Cardiac muscle cell (in vitro differentiated cells and primary cell): Measurements from ENCODE around the gene ACD. TPM values are rescaled to one million over a fixed set of nuclear protein-coding genes. Genes with fewer than 3 reads are reported as not detected.

ENCODE experiments used
- DNase-seq, 2 donors: peaks; one replicate each; pipeline versions ENCODE4 v3.0.0 to v3.0.0-alpha.2; 2010 to 2017; ENCODE audit warnings: low read depth in 1 of 2, low spot score in 1 of 2
- H3K27ac ChIP-seq: fragments of 200-600 bp; sonication (generic); 2 replicates; pipeline ENCODE4 v1.5.1; 2016
- H3K27me3 ChIP-seq: fragments of 200-600 bp; sonication (generic); 2 replicates; pipeline ENCODE4 v1.6.0; 2016; ENCODE audit warnings: control low read depth
- H3K36me3 ChIP-seq: fragments of 200-600 bp; sonication (generic); 2 replicates; pipeline ENCODE4 v1.5.1; 2016; ENCODE audit warnings: control low read depth
- H3K4me1 ChIP-seq: fragments of 200-600 bp; sonication (generic); 2 replicates; pipeline ENCODE4 v1.8.1; 2017; ENCODE audit warnings: low read depth, mild to moderate bottlenecking, mixed run types
- H3K4me3 ChIP-seq: fragments of 200-600 bp; sonication (generic); 2 replicates; pipeline ENCODE4 v1.5.1; 2016; ENCODE audit warnings: mild to moderate bottlenecking
- H3K9me3 ChIP-seq: fragments of 200-600 bp; sonication (generic); 2 replicates; pipeline ENCODE4 v1.5.1; 2017; ENCODE audit warnings: low read depth, mild to moderate bottlenecking, control low read depth
- CTCF ChIP-seq: IDR thresholded peaks from 2 replicates; pipeline ENCODE4 v1.5.1; 2012; ENCODE audit warnings: low read depth, mild to moderate bottlenecking, low read length
- polyA plus RNA-seq: library from polyadenylated mRNA; unstranded; fragments of >200 nt; fragmentation: Nextera tagmentation; extraction: Ambion mirVana; gene quantifications from 2 replicates; pipeline ENCODE4 v1.2.1, GENCODE V29; 2016
- total RNA-seq: library from RNA; depleted of rRNA; stranded (reverse); fragments of >200 nt; gene quantifications from 2 replicates; pipeline ENCODE4 v1.2.3, GENCODE V29; 2016

The ACD gene
- total and polyA plus RNA-seq, 2 experiments from 2014 or later = 17.2 to 31.8 TPM

- Histone ChIP-seq H3K27ac (no peak overlapping the region), H3K4me3 (no peak overlapping the region), H3K9me3 (no peaks in the 10 kb centered on the region), H3K4me1 (no peaks in the 10 kb centered on the region), H3K27me3 (peaks cover 72% of the 10 kb centered on the region), H3K36me3 (no peaks in the 10 kb centered on the region)
- no peak for TF ChIP-seq CTCF
- no peak for DNase-seq
These were observed 44.0 kb upstream of the ACD start for GRCh38 chr16:67704110-67704509.

GRCh38 chr16:67703626-67704025 lies 43.6 kb upstream of the ACD start:
- no peaks in the 10 kb centered on the region for H3K4me1 ChIP-seq
- no peak overlapping the region for H3K27ac ChIP-seq
- H3K9me3 ChIP-seq = no peaks in the 10 kb centered on the region
- no peak overlapping the region for H3K4me3 ChIP-seq
- peaks cover 67% of the 10 kb centered on the region for H3K27me3 ChIP-seq
- DNase-seq = no peak
- no peak for TF ChIP-seq CTCF
- no peaks in the 10 kb centered on the region for H3K36me3 ChIP-seq

GRCh38 chr16:67702130-67702529 lies 42.1 kb upstream of the ACD start:
- Histone ChIP-seq H3K4me1 (no peaks in the 10 kb centered on the region), H3K36me3 (no peaks in the 10 kb centered on the region), H3K27me3 (peaks cover 68% of the 10 kb centered on the region), H3K27ac (no peak overlapping the region), H3K9me3 (no peaks in the 10 kb centered on the region), H3K4me3 (no peak overlapping the region)
- TF ChIP-seq CTCF = no peak
- no peak for DNase-seq

- no peak for DNase-seq
- no peak overlapping the region for H3K4me3 ChIP-seq
- no peak for TF ChIP-seq CTCF
These were observed 41.4 kb upstream of the ACD start for GRCh38 chr16:67701420-67701819.

GRCh38 chr16:67699265-67699664 lies 39.2 kb upstream of the ACD start:
- H3K27me3 ChIP-seq = peaks cover 74% of the 10 kb centered on the region
- no peak overlapping the region for H3K27ac ChIP-seq
- no peaks in the 10 kb centered on the region for H3K9me3 ChIP-seq
- H3K4me3 ChIP-seq = no peak overlapping the region
- no peaks in the 10 kb centered on the region for H3K4me1 ChIP-seq
- no peak for TF ChIP-seq CTCF
- no peak for DNase-seq
- no peaks in the 10 kb centered on the region for H3K36me3 ChIP-seq

More at GRCh38 chr16:67701420-67701819, 41.4 kb upstream of the ACD start:
- H3K9me3 ChIP-seq = no peaks in the 10 kb centered on the region
- no peaks in the 10 kb centered on the region for H3K36me3 ChIP-seq
- H3K27me3 ChIP-seq = peaks cover 73% of the 10 kb centered on the region
- H3K4me1 ChIP-seq = no peaks in the 10 kb centered on the region
- H3K27ac ChIP-seq = no peak overlapping the region
